IPS DF 4.7 (cell line): ENCODE data around the gene SH3RF3.

Source experiments
- DNase-seq: peaks from one replicate; pipeline ENCODE4 v3.0.0-alpha.2; 2013; ENCODE audit warnings: low spot score; ENCODE audit errors: extremely low read depth

The SH3RF3 gene

GRCh38 chr2:109282360-109282759 is 153.4 kb downstream of the SH3RF3 start:
- no peak for DNase-seq

- no peak for DNase-seq
Measured at GRCh38 chr2:109282865-109283264, 153.9 kb downstream of the SH3RF3 start.

GRCh38 chr2:109284826-109285225 is 155.8 kb downstream of the SH3RF3 start:
- no peak for DNase-seq

- DNase-seq, result no peak
Measured at GRCh38 chr2:109285244-109285651, 156.2 kb downstream of the SH3RF3 start.

- DNase-seq, result no peak
Measured at GRCh38 chr2:109287413-109287812, 158.4 kb downstream of the SH3RF3 start.

- DNase-seq, result no peak
Measured at GRCh38 chr2:109287838-109288237, 158.8 kb downstream of the SH3RF3 start.

GRCh38 chr2:109288544-109289368 is 159.8 kb downstream of the SH3RF3 start:
- no peak for DNase-seq

GRCh38 chr2:109289504-109290222 is 160.7 kb downstream of the SH3RF3 start:
- DNase-seq, result no peak

- DNase-seq, result no peak
Measured at GRCh38 chr2:109290887-109291643, 162.1 kb downstream of the SH3RF3 start.

GRCh38 chr2:109292386-109292785 is 163.4 kb downstream of the SH3RF3 start:
- DNase-seq, result no peak

- DNase-seq, result no peak
Measured at GRCh38 chr2:109293663-109294062, 164.7 kb downstream of the SH3RF3 start.

GRCh38 chr2:109294523-109294922 is 165.5 kb downstream of the SH3RF3 start:
- no peak for DNase-seq

- DNase-seq, result no peak
Measured at GRCh38 chr2:109295070-109295780, 166.2 kb downstream of the SH3RF3 start.

GRCh38 chr2:109295781-109296117 is 166.7 kb downstream of the SH3RF3 start:
- DNase-seq, result no peak

- DNase-seq, result no peak
Measured at GRCh38 chr2:109297566-109298490, 168.8 kb downstream of the SH3RF3 start.

- no peak for DNase-seq
Measured at GRCh38 chr2:109298851-109299250, 169.8 kb downstream of the SH3RF3 start.

GRCh38 chr2:109299536-109299935 is 170.5 kb downstream of the SH3RF3 start:
- DNase-seq, result no peak

GRCh38 chr2:109300582-109300981 is 171.6 kb downstream of the SH3RF3 start:
- no peak for DNase-seq

GRCh38 chr2:109301746-109302145 is 172.7 kb downstream of the SH3RF3 start:
- no peak for DNase-seq

GRCh38 chr2:109302319-109302718 is 173.3 kb downstream of the SH3RF3 start:
- DNase-seq, result no peak
